ENCODE measurements around the gene INCENP. TPM values are rescaled to one million over a fixed set of nuclear protein-coding genes. Genes with fewer than 3 reads are reported as not detected.
"Not testable (repeated sequence)": the region's sequence is repeated elsewhere in the genome, so short reads cannot be mapped to it uniquely, and the experiment has no call there.

Gene INCENP
- total RNA-seq (10 to 100 TPM; 15.9 to 22.3 TPM), total RNA-seq (19.6 to 25.4 reads per million in 2 donors)

DNA sequence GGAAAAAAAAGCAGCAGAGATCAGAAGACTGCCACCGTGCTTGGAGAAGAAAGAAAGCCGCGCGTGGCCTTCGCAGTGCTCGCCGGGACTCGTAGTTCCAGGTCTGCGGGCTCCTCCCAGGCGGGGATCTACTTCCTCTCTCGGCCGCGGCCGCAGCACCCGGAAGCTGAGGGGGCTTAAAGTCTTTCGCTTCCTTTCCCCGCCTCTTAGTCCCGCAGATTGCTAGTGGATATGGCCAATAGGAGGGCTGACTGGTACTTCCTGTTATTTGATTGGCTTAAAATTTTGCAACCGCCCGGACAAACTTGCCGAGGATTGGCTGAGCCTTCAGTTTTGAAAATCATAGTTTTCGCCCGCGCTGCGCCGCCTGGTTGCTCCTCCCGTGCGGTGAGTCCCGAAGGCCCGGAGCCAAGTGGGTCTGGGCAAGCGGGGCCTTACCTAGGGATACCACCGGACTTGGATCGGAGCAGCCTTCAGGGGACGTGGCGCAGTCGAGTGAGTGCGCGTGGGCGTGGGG lies at the start of gene INCENP:
TSS of gene INCENP (plus strand) at position 343 of the 517 bp plus-strand sequence. CDS start 4,151 bp downstream, outside the sequence.
- Mint-ChIP-seq H3K27ac (peak within 1 kb of the TSS; percentile 90), H3K36me3 (ENCODE audit: low read depth) (peaks cover 2% of the 10 kb centered on the region), H3K27me3 (no peaks in the 10 kb centered on the region), H3K4me1 (peaks cover 18% of the 10 kb centered on the region), H3K4me3 (peak within 1 kb of the TSS; percentile 94)
- ATAC-seq (peak; percentile 100), DNase-seq (peak; percentile 87 to 90 (median 89))
- no peaks in the 10 kb centered on the region for H3K9me3 ChIP-seq (ENCODE audit: control insufficient read depth, low read length, poor library complexity, severe bottlenecking)

DNA sequence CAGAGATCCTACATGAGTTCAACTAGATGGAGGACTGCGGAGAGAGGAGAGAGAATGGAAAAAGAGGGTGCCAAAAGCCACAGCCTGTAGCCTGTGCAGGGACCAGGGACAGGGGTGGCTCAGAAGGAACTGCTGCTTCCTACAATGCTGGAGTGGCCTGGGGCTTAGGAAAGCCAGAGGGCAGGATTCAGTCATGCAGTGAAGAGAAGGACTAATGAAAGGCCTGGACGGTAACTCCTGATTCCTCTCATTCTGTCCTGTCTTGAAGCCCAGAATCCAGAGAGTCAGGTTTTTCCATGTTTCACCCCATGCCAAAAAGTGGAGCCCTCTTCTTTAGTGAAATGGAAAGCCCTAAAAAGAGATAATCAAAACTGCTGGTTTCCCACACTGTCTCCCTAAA lies 48.4 kb upstream of the INCENP start:
- Mint-ChIP-seq H3K4me1 (peaks cover 2% of the 10 kb centered on the region), H3K27me3 (peaks cover 4% of the 10 kb centered on the region), H3K36me3 (ENCODE audit: low read depth) (no peaks in the 10 kb centered on the region), H3K4me3 (no peak overlapping the region), H3K27ac (no peak overlapping the region)
- no peak for DNase-seq
- H3K9me3 ChIP-seq (ENCODE audit: control insufficient read depth, low read length, poor library complexity, severe bottlenecking): no peaks in the 10 kb centered on the region
- ATAC-seq: no peak

DNA sequence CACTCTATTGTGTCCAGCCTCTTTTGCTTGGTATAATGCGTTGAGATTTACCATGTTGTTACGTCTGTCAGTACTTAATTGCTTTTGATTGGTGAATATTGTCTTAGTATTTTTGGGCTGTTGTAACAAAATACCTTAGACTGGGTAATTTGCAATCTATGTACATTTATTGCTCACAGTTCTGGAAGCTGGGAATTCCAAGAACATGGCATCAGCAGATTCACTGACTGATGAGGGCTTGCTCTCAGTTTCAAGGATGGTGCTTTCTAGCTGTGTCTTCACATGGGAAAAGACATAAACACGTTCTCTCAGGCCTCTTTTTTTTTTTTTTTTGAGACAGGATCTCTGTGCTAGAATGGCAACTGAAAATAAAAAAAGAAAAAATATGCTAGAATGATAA lies 46.7 kb upstream of the INCENP start:
- no peaks in the 10 kb centered on the region for H3K36me3 Mint-ChIP-seq (ENCODE audit: low read depth)
- H3K4me1 Mint-ChIP-seq: peaks cover 8% of the 10 kb centered on the region
- H3K27me3 Mint-ChIP-seq: peaks cover 8% of the 10 kb centered on the region
- no peaks in the 10 kb centered on the region for H3K9me3 ChIP-seq (ENCODE audit: control insufficient read depth, low read length, poor library complexity, severe bottlenecking)
- H3K27ac Mint-ChIP-seq: no peak overlapping the region
- no peak overlapping the region for H3K4me3 Mint-ChIP-seq
- ATAC-seq (no peak), DNase-seq (no peak)

DNA sequence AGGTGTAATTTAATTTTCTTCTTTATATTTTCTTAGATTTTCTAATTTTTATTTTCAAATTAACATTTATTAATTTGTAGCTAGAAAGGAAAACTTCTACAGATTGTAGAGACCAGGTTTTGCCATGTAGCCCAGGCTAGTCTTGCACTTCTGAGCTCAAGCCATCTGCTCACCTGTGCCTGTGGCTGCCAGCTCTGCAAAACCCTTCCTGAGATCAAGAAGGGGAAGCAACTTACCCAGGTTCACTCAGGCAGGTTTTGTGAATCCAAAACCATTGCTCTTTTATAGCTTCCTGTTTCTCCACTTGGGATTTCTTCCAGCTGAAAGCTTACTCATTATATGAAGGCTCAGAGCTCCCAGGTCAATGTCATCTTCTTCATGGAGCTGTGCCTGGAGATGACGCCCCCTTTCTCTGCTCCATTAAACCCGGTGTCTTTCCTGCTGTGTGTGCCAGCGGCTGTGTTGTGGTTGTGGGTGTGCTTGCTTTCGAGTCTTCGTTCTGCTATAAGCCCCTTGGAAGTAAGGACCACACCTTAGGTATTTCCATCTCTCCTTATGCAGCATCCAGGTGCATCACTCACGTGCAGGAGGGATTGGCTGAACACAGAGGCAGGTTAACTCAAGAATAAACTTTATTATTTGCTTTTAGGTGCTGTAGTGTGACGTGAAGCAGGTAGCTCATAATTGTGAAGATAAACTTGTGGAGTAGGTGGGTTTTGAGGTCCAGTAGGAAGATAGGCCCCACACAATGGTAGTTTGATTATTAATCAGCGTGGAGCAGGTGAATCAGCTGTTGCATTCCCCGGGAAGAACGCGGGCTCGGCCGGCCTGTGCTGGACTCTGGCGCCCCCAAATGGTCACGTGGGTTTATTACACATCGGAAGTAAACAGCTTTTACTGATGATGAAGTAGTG lies 42.2 kb upstream of the INCENP start:
- Mint-ChIP-seq H3K27ac (no peak overlapping the region), H3K36me3 (ENCODE audit: low read depth) (no peaks in the 10 kb centered on the region), H3K27me3 (peaks cover 8% of the 10 kb centered on the region), H3K4me3 (peak overlapping the region; percentile 9), H3K4me1 (peaks cover 8% of the 10 kb centered on the region)
- peak; percentile 66 to 83 (median 69) for DNase-seq
- peak; percentile 95 for ATAC-seq
- H3K9me3 ChIP-seq (ENCODE audit: control insufficient read depth, low read length, poor library complexity, severe bottlenecking): no peaks in the 10 kb centered on the region

DNA sequence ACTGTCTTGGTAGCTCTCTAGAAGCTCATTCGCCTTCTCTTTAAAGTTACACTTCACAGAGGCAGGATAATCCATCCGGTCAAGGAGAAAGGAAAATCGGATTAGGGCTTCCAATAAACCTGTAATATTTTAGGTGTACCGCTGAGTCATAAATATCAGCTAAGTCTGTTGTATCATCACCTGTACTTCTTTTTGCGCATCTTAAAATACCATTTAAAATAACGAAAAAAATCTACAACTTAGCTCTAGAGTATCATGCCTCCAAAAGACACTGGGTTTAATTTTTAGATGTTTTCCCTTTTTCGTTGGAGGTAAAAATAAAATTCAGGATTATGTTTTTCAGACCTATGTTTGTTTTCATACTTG lies 41.5 kb upstream of the INCENP start:
- Mint-ChIP-seq H3K36me3 (ENCODE audit: low read depth) (no peaks in the 10 kb centered on the region), H3K27ac (no peak overlapping the region), H3K4me3 (no peak overlapping the region), H3K27me3 (peaks cover 8% of the 10 kb centered on the region), H3K4me1 (peaks cover 8% of the 10 kb centered on the region)
- H3K9me3 ChIP-seq (ENCODE audit: control insufficient read depth, low read length, poor library complexity, severe bottlenecking): no peaks in the 10 kb centered on the region
- DNase-seq: no peak
- ATAC-seq: no peak

DNA sequence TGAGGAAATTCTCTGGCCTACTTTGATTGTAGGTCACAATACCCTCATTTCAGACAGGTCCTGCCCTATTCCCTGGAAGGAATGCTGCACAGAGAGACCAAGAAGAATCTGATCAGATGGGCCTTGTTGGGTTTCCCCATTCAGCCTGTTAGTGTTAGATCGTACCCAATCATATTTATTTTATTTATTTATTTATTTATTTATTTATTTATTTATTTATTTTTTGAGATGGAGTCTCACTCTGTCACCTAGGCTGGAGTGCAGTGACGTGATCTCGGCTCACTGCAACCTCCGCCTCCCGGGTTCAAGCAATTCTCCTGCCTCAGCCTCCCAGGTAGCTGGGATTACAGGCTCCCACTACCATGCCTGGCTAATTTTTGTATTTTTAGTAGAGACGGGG lies 39.0 kb upstream of the INCENP start:
- DNase-seq; H3K27me3 Mint-ChIP-seq; H3K4me1 Mint-ChIP-seq; ATAC-seq; H3K36me3 Mint-ChIP-seq (ENCODE audit: low read depth); H3K9me3 ChIP-seq (ENCODE audit: control insufficient read depth, low read length, poor library complexity, severe bottlenecking); H3K4me3 Mint-ChIP-seq; H3K27ac Mint-ChIP-seq: not testable (repeated sequence)

DNA sequence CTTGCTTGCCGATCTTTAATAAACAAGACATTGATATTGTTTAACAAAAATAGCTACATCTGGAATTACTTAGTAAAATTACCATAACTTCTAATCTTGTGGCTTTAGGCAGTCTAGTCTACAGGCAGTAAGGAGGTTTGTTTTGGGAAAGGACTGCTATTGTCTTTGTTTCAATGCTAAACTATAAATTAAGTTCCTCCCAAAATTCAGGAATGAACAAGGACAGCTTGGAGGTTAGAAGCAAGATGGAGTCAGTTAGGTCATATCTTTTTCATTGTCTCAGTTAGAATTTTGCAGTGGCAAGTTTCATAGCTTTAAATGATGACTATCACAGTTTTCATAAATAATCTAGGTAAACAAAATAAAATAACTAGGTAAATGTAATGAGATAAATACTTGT lies 36.1 kb upstream of the INCENP start:
- Mint-ChIP-seq H3K27me3 (no peaks in the 10 kb centered on the region), H3K27ac (no peak overlapping the region)
- H3K9me3 ChIP-seq (ENCODE audit: control insufficient read depth, low read length, poor library complexity, severe bottlenecking): no peaks in the 10 kb centered on the region

DNA sequence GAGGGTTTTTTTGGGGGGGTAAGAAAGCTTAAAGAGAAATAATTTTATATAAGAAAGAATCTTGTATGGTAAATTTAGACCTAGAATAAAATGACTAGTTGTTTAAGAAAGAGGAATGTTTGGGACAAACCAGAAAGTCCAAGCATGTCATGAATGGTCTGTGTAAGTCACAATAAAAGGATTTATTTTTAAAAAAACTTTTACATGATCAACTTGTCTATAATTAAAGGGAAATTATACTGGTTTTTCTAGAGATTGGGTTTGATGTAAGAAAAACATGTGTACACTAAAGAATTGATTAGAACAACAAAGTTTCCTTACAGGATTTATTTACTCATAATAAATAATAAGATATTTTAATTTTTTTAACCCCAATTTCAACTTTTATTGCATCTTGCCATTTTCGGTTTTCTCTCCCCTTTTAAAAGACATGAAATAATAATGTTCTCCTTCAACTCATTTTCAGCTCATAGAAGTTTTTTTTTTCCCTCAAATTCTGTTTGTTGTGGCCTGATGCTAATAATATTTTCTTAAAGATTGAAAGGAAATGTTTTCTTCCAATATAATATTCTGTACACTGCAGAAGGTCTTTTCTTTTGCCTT lies 35.4 kb upstream of the INCENP start:
- Mint-ChIP-seq H3K4me1 (no peaks in the 10 kb centered on the region), H3K4me3 (no peak overlapping the region), H3K27me3 (no peaks in the 10 kb centered on the region), H3K27ac (no peak overlapping the region), H3K36me3 (ENCODE audit: low read depth) (peaks cover 2% of the 10 kb centered on the region)
- H3K9me3 ChIP-seq (ENCODE audit: control insufficient read depth, low read length, poor library complexity, severe bottlenecking): no peaks in the 10 kb centered on the region
- DNase-seq: no peak
- ATAC-seq: no peak

More for the DNA sequence above, 36.1 kb upstream of the INCENP start:
- Mint-ChIP-seq H3K4me1 (no peaks in the 10 kb centered on the region), H3K4me3 (no peak overlapping the region), H3K36me3 (ENCODE audit: low read depth) (peaks cover 2% of the 10 kb centered on the region)
- DNase-seq (no peak), ATAC-seq (no peak)

DNA sequence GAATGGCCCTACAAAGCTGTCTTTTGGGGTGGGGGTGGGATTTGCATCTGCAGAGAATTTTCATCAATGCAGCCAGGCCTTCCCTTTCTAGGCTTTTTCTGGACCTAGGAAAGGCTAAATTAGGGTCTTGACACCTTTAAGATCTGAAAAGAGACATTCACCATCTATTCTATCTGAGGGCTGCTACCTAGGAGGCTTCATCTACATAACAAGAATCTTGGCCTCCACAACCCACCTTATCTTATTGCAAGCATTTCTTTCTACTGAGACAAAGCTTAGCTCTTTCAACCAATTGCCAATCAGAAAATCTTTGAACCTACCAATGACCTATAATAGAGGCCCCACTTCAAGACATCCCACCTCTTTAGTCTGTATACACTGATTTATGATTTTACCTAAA lies 20.7 kb upstream of the INCENP start:
- no peaks in the 10 kb centered on the region for H3K36me3 Mint-ChIP-seq (ENCODE audit: low read depth)
- no peaks in the 10 kb centered on the region for H3K9me3 ChIP-seq (ENCODE audit: control insufficient read depth, low read length, poor library complexity, severe bottlenecking)
- no peaks in the 10 kb centered on the region for H3K27me3 Mint-ChIP-seq
- DNase-seq (no peak), ATAC-seq (no peak)
- H3K4me1 Mint-ChIP-seq: peaks cover 6% of the 10 kb centered on the region
- H3K27ac Mint-ChIP-seq: peak overlapping the region; percentile 93
- no peak overlapping the region for H3K4me3 Mint-ChIP-seq

DNA sequence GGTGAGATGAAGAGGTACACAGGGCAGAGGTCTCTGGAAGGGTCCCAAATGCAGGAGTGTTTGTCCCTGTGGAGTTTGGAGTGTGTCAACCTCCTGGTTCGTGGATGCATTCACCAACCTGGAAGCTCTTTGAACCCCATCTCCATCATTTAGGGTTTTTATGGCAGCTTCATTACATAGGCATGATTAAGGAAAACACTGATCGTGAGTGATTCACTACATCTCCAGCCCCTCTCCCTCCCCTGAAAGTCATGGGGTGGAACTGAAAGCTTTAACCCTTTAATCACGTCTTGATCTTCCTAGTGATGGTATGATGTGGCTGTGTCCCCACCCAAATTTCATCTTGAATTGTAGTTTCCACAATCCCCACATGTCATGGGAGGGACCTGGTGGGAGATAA lies 19.8 kb upstream of the INCENP start:
- Mint-ChIP-seq H3K4me3 (peak overlapping the region; percentile 15), H3K4me1 (peaks cover 6% of the 10 kb centered on the region), H3K36me3 (ENCODE audit: low read depth) (no peaks in the 10 kb centered on the region), H3K27me3 (peaks cover under 1% of the 10 kb centered on the region), H3K27ac (peak overlapping the region; percentile 93)
- ATAC-seq (no peak), DNase-seq (no peak)
- H3K9me3 ChIP-seq (ENCODE audit: control insufficient read depth, low read length, poor library complexity, severe bottlenecking): no peaks in the 10 kb centered on the region

DNA sequence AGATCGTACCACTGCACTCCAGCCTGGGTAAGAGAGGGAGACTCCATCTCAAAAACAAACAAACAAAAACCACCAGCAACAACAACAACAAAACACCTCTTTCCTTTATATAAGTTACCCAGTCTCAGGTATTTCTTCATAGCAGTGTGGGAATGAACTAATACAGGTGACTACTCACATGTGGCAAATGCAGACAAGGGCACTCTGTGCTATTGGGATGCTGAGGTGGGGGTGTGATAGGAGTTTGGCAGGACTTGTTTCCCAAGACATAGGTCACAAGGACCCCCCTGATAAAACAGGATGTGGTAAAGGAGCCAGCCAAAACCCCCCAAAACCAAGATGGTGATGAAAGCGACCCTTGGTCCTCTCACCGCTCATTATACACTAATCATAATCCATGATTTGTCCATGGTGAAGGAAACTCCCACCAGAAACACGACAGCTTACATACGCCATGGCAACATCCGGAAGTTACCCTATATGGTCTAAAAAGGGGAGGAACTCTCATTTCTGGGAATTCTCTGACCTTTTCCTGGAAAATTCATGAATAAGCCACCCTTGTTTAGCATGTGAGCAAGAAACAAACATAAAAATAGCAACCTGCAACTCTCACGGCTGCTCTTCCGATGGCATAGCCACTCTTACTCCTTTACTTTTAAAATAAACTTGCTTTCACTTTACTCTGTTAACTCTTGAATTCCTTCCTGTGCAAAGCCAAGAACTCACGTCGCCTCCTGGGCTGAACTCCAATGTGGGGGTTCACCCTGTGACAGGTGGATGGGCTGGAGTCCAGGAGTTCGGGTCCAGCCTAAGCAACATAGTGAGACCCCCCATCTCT lies 18.8 kb upstream of the INCENP start:
- ATAC-seq (peak; percentile 47), DNase-seq (no peak)
- H3K27ac Mint-ChIP-seq: peak overlapping the region; percentile 93

DNA sequence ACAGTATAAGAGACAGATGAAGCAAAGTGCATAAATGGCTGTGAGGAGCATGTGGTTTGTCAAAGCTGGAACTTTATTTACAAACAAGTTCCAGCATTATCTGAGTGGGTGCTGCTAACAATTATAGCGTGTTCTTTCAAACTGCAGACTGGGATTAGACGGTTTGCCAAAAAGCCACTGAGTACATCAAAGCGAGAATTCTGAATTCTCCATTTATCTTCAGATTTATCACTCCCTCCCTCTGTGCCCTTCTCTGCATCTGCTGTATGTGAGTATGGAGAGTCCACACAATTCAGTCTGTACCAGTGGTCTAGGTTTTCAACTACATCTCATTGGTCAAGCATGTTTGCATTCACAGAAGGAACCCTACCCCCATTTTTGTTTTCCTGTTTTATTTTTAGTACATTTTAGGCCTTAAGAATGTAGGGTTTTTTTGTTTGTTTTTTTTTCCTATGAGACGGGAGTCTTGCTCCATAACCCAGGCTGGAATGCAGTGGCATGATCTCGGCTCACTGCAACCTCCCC lies 18.1 kb upstream of the INCENP start:
- no peaks in the 10 kb centered on the region for H3K36me3 Mint-ChIP-seq (ENCODE audit: low read depth)
- ATAC-seq (no peak), DNase-seq (no peak)
- H3K27ac Mint-ChIP-seq: peak overlapping the region; percentile 93
- H3K4me3 Mint-ChIP-seq: peak overlapping the region; percentile 88
- H3K27me3 Mint-ChIP-seq: peaks cover 7% of the 10 kb centered on the region
- H3K9me3 ChIP-seq (ENCODE audit: control insufficient read depth, low read length, poor library complexity, severe bottlenecking): no peaks in the 10 kb centered on the region
- peaks cover 6% of the 10 kb centered on the region for H3K4me1 Mint-ChIP-seq

More for the DNA sequence above, 18.8 kb upstream of the INCENP start:
- no peaks in the 10 kb centered on the region for H3K9me3 ChIP-seq (ENCODE audit: control insufficient read depth, low read length, poor library complexity, severe bottlenecking)
- Mint-ChIP-seq H3K27me3 (peaks cover 5% of the 10 kb centered on the region), H3K4me1 (peaks cover 6% of the 10 kb centered on the region), H3K36me3 (ENCODE audit: low read depth) (no peaks in the 10 kb centered on the region), H3K4me3 (peak overlapping the region; percentile 88)

Measured in T-helper 17 cell (primary cell).